GM06990 (cell line): ENCODE data around the gene ASPM.

Experiments used
- DNase-seq: peaks from one replicate; pipeline ENCODE4 v3.0.0-alpha.2; 2011; ENCODE audit not compliant: insufficient read length; ENCODE audit errors: extremely low read depth
- H3K27me3 ChIP-seq: replicated peaks from 2 replicates; pipeline ENCODE4 v1.6.0; 2011; ENCODE audit warnings: low read length; ENCODE audit not compliant: control insufficient read depth, insufficient read depth
- H3K36me3 ChIP-seq: 2 replicates; pipeline ENCODE4 v1.5.1; 2011; ENCODE audit warnings: low read length; ENCODE audit not compliant: control insufficient read depth, insufficient read depth
- H3K4me3 ChIP-seq: replicated peaks from 2 replicates; pipeline ENCODE4 v1.5.1; 2011; ENCODE audit warnings: low read depth, mild to moderate bottlenecking, control low read depth, low read length
- TF ChIP-seq, protein P1 (sequence below): IDR thresholded peaks from 2 replicates; pipeline ENCODE4 v1.5.1; 2011; ENCODE audit warnings: low read length, control low read depth, mild to moderate bottlenecking, inconsistent platforms; ENCODE audit not compliant: insufficient read depth, poor library complexity, severe bottlenecking

Gene ASPM, protein sequence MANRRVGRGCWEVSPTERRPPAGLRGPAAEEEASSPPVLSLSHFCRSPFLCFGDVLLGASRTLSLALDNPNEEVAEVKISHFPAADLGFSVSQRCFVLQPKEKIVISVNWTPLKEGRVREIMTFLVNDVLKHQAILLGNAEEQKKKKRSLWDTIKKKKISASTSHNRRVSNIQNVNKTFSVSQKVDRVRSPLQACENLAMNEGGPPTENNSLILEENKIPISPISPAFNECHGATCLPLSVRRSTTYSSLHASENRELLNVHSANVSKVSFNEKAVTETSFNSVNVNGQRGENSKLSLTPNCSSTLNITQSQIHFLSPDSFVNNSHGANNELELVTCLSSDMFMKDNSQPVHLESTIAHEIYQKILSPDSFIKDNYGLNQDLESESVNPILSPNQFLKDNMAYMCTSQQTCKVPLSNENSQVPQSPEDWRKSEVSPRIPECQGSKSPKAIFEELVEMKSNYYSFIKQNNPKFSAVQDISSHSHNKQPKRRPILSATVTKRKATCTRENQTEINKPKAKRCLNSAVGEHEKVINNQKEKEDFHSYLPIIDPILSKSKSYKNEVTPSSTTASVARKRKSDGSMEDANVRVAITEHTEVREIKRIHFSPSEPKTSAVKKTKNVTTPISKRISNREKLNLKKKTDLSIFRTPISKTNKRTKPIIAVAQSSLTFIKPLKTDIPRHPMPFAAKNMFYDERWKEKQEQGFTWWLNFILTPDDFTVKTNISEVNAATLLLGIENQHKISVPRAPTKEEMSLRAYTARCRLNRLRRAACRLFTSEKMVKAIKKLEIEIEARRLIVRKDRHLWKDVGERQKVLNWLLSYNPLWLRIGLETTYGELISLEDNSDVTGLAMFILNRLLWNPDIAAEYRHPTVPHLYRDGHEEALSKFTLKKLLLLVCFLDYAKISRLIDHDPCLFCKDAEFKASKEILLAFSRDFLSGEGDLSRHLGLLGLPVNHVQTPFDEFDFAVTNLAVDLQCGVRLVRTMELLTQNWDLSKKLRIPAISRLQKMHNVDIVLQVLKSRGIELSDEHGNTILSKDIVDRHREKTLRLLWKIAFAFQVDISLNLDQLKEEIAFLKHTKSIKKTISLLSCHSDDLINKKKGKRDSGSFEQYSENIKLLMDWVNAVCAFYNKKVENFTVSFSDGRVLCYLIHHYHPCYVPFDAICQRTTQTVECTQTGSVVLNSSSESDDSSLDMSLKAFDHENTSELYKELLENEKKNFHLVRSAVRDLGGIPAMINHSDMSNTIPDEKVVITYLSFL (N-terminal part only)

GRCh38 chr1:197146101-197147095 lies at the start of gene ASPM:
TSS of gene ASPM (minus strand) at chr1:197146669. CDS start at chr1:197146437, 232 bp downstream.
- Histone ChIP-seq H3K4me3 (peak within 1 kb of the TSS; percentile 85), H3K36me3 (no peaks in the 10 kb centered on the region), H3K27me3 (no peaks in the 10 kb centered on the region)
- DNase-seq: peak; percentile 92
- TF ChIP-seq, protein P1, sequence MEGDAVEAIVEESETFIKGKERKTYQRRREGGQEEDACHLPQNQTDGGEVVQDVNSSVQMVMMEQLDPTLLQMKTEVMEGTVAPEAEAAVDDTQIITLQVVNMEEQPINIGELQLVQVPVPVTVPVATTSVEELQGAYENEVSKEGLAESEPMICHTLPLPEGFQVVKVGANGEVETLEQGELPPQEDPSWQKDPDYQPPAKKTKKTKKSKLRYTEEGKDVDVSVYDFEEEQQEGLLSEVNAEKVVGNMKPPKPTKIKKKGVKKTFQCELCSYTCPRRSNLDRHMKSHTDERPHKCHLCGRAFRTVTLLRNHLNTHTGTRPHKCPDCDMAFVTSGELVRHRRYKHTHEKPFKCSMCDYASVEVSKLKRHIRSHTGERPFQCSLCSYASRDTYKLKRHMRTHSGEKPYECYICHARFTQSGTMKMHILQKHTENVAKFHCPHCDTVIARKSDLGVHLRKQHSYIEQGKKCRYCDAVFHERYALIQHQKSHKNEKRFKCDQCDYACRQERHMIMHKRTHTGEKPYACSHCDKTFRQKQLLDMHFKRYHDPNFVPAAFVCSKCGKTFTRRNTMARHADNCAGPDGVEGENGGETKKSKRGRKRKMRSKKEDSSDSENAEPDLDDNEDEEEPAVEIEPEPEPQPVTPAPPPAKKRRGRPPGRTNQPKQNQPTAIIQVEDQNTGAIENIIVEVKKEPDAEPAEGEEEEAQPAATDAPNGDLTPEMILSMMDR: no peak

DNA sequence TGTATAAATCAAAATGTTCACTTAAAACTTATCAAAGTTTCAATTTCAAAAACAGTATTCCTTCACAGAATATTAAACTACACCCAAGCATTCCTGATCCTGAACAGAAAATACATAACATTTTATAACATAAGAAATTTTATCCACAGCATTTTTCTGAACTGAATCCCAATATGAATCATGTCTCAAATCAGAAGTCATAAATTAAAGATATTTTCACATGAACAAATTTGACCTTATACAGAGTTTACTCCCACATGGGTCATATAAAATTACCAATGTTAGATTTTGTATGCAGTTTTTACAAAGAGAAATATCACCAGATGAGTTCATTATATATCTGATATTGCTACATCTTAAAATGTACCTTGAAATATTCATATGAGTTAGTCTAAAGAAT lies 48.6 kb upstream of the ASPM start:
- Histone ChIP-seq H3K36me3 (no peaks in the 10 kb centered on the region; the same call in 1 of the 2 replicates), H3K4me3 (no peak overlapping the region), H3K27me3 (no peaks in the 10 kb centered on the region)
- TF ChIP-seq, protein P1: no peak
- DNase-seq: no peak

GRCh38 chr1:197184190-197184589 lies 37.7 kb upstream of the ASPM start:
- Histone ChIP-seq H3K27me3 (no peaks in the 10 kb centered on the region), H3K4me3 (no peak overlapping the region), H3K36me3 (no peaks in the 10 kb centered on the region; the same call in 1 of the 2 replicates)
- DNase-seq: no peak
- TF ChIP-seq, protein P1: no peak

- H3K27me3 ChIP-seq: no peaks in the 10 kb centered on the region
- no peak for DNase-seq
- TF ChIP-seq, protein P1: no peak
- no peak overlapping the region for H3K4me3 ChIP-seq
- H3K36me3 ChIP-seq: no peaks in the 10 kb centered on the region; the same call in 1 of the 2 replicates
Observed at GRCh38 chr1:197183195-197183748, 36.8 kb upstream of the ASPM start.
